ENCODE results near the gene FAM181A. TPM values are rescaled to one million over a fixed set of nuclear protein-coding genes. Genes with fewer than 3 reads are reported as not detected.
A peak's percentile ranks its signal among the peaks of the same experiment; 100 is the strongest.

Gene FAM181A
- total RNA-seq, 1 experiment from 2014 or later, result not detected

DNA sequence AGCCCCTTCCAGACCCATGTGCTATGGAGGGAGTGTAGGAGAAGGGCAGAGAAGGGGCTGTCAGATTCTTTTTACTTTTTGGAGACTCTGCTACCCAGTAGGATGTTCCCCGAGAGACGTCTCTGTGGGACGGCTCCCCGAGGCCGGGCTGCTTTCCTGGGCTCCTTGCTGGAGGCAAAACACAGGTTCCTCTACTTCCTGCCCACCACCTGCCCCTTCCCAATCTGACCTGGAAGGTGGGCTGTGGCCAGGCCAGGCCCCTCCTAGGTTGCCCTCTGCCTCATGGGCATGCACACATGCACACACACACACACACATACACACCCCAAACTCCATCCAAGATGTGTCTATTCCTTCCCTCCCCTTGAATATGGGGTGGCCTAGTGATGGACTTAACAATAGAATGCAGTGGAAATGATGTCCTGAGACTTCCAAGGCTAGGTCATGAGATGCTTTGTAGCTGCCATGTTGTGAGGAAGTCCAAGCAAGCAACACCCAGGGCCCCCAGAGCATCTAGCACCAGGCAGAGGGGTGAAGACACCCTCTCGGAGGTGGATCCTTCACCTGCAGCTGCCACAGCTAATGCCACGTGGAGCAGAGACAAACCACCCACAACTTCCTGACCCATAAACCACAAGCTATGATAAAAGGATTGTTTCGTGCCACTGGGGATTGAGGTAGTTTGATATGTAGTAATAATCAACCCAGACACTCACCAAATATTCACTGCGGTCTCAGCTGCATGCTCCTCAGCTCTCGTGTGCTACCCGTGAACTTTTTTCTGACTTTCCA, 50.8 kb downstream of the FAM181A start:
- no peak overlapping the region for H3K18ac ChIP-seq (ENCODE audit: insufficient read length, low read depth, low read length)
- no peak overlapping the region for H2BK20ac ChIP-seq (ENCODE audit: low read depth, low read length, poor library complexity, severe bottlenecking)

More for the DNA sequence above, 50.8 kb downstream of the FAM181A start:
- no peaks in the 10 kb centered on the region; the same call in 1 of the 2 replicates for H3K4me1 ChIP-seq (ENCODE audit: insufficient read depth, low read length)
- no peak overlapping the region for H3K27ac ChIP-seq (ENCODE audit: insufficient read length, low read depth, low read length)
- no peak overlapping the region for H4K91ac ChIP-seq (ENCODE audit: insufficient read length, low read depth, low read length)
- H3K4me1 Mint-ChIP-seq, result peaks cover 14 to 38% of the 10 kb centered on the region in 2 experiments
- H3K56ac ChIP-seq (ENCODE audit: insufficient read length, low read depth, low read length), result no peak overlapping the region
- no peak overlapping the region for H2BK15ac ChIP-seq (ENCODE audit: low read depth, low read length)
- H2BK5ac ChIP-seq (ENCODE audit: insufficient read length, low read length), result no peak overlapping the region
- H3K79me1 ChIP-seq (ENCODE audit: insufficient read depth, low read depth, low read length, poor library complexity, severe bottlenecking), result no peaks in the 10 kb centered on the region
- H4K8ac ChIP-seq (replicated peaks; ENCODE audit: insufficient read length, low read depth, low read length), result no peak overlapping the region
- WGBS (ENCODE audit: extremely low coverage, insufficient read length, low lambda C conversion rate), result no CpG with 5 or more reads among the region's 11 CpGs
- H3K27ac Mint-ChIP-seq, result peak overlapping the region in 1 of 3 experiments; percentile 77; a peak in 1 of 7 replicates
- no peak overlapping the region for H2AK5ac ChIP-seq (ENCODE audit: insufficient read length, low read length)
- H4K20me1 ChIP-seq (ENCODE audit: control insufficient read depth, insufficient read depth, insufficient read length), result no peaks in the 10 kb centered on the region
- no peak overlapping the region for H3K4ac ChIP-seq (ENCODE audit: low read depth, low read length)
- no peak overlapping the region for H3K4me3 Mint-ChIP-seq
- H2BK120ac ChIP-seq (ENCODE audit: low read depth, low read length, poor library complexity, severe bottlenecking), result no peak overlapping the region
- TF ChIP-seq, protein P1, sequence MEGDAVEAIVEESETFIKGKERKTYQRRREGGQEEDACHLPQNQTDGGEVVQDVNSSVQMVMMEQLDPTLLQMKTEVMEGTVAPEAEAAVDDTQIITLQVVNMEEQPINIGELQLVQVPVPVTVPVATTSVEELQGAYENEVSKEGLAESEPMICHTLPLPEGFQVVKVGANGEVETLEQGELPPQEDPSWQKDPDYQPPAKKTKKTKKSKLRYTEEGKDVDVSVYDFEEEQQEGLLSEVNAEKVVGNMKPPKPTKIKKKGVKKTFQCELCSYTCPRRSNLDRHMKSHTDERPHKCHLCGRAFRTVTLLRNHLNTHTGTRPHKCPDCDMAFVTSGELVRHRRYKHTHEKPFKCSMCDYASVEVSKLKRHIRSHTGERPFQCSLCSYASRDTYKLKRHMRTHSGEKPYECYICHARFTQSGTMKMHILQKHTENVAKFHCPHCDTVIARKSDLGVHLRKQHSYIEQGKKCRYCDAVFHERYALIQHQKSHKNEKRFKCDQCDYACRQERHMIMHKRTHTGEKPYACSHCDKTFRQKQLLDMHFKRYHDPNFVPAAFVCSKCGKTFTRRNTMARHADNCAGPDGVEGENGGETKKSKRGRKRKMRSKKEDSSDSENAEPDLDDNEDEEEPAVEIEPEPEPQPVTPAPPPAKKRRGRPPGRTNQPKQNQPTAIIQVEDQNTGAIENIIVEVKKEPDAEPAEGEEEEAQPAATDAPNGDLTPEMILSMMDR (conservative IDR thresholded peaks at IDR 0.05), result no peak
- no peaks in the 10 kb centered on the region for H3K9me3 Mint-ChIP-seq
- H2AFZ ChIP-seq (ENCODE audit: low read length), result no peak overlapping the region
- no peak overlapping the region for H3K9ac ChIP-seq (ENCODE audit: extremely low read depth, insufficient read length, low read length)
- H4K5ac ChIP-seq (ENCODE audit: insufficient read length, low read depth, low read length), result no peak overlapping the region
- no peaks in the 10 kb centered on the region for H3K36me3 Mint-ChIP-seq (ENCODE audit: insufficient read depth in 1 of 3, low read depth in 3 of 3)
- H3K23ac ChIP-seq (ENCODE audit: insufficient read length, low read depth, low read length), result no peak overlapping the region
- no peak overlapping the region for H3T11ph ChIP-seq (ENCODE audit: low read length)
- no peaks in the 10 kb centered on the region for H3K79me2 ChIP-seq (ENCODE audit: insufficient read depth, low read length)
- peaks cover 2% of the 10 kb centered on the region; the same call in 1 of the 2 replicates for H3K27me3 Mint-ChIP-seq (ENCODE audit: low read depth)
- H3K27me3 ChIP-seq (ENCODE audit: insufficient read depth, low read length), result no peaks in the 10 kb centered on the region
- no peak for DNase-seq
- H3K4me2 ChIP-seq (ENCODE audit: insufficient read depth, insufficient read length, low read length), result no peak overlapping the region
- no peaks in the 10 kb centered on the region for H3K9me3 ChIP-seq (ENCODE audit: control insufficient read depth, low read depth, low read length)
- no peak overlapping the region for H3K14ac ChIP-seq (ENCODE audit: insufficient read depth, low read length)
- H2BK12ac ChIP-seq (ENCODE audit: insufficient read length, low read depth, low read length), result no peak overlapping the region
- H3K23me2 ChIP-seq (ENCODE audit: insufficient read length, low read depth, low read length, poor library complexity, severe bottlenecking), result no peaks in the 10 kb centered on the region

Measured in H9 (cell line).